Liver (tissue), 3 donors: ENCODE measurements around the gene ENTPD3.

Experiments
- ATF3 ChIP-seq: IDR thresholded peaks from 2 replicates; pipeline ENCODE4 v1.6.1; 2016; ENCODE audit warnings: antibody characterized with exemption
- GABPA ChIP-seq, 2 donors: IDR thresholded peaks in 1 of 2; conservative IDR thresholded peaks in 1 of 2; 2 replicates each; pipeline ENCODE4 v1.6.1; 2016; ENCODE audit warnings: antibody characterized with exemption in 2 of 2, mild to moderate bottlenecking in 1 of 2, moderate library complexity in 1 of 2
- TAF1 ChIP-seq: conservative IDR thresholded peaks from 2 replicates; pipeline ENCODE4 v1.6.1; 2016; ENCODE audit warnings: antibody characterized with exemption, mild to moderate bottlenecking
- YY1 ChIP-seq: IDR thresholded peaks from 2 replicates; pipeline ENCODE4 v1.6.1; 2016; ENCODE audit warnings: antibody characterized with exemption, mild to moderate bottlenecking
- TF ChIP-seq, protein P1 (sequence below): fragments of 150-350 bp; IDR thresholded peaks from 2 replicates; pipeline ENCODE4 v1.5.1; 2017; ENCODE audit warnings: improper control_type of control experiment, low read depth, low read length; ENCODE audit not compliant: missing input control
- TF ChIP-seq, protein P2 (sequence below): IDR thresholded peaks from 2 replicates; pipeline ENCODE4 v1.6.1; 2016; ENCODE audit warnings: antibody characterized with exemption
- donor health status: healthy.
- donor health status: healthy.

- TF ChIP-seq YY1 (no peak), ATF3 (no peak), GABPA (IDR thresholded peaks at IDR 0.05 in 1 of 2, conservative IDR thresholded peaks at IDR 0.05 in 1 of 2) (no peak), TAF1 (no peak)
- TF ChIP-seq, protein P1, sequence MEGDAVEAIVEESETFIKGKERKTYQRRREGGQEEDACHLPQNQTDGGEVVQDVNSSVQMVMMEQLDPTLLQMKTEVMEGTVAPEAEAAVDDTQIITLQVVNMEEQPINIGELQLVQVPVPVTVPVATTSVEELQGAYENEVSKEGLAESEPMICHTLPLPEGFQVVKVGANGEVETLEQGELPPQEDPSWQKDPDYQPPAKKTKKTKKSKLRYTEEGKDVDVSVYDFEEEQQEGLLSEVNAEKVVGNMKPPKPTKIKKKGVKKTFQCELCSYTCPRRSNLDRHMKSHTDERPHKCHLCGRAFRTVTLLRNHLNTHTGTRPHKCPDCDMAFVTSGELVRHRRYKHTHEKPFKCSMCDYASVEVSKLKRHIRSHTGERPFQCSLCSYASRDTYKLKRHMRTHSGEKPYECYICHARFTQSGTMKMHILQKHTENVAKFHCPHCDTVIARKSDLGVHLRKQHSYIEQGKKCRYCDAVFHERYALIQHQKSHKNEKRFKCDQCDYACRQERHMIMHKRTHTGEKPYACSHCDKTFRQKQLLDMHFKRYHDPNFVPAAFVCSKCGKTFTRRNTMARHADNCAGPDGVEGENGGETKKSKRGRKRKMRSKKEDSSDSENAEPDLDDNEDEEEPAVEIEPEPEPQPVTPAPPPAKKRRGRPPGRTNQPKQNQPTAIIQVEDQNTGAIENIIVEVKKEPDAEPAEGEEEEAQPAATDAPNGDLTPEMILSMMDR: no peak
- TF ChIP-seq, protein P2, sequence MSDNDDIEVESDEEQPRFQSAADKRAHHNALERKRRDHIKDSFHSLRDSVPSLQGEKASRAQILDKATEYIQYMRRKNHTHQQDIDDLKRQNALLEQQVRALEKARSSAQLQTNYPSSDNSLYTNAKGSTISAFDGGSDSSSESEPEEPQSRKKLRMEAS: no peak
Measured at GRCh38 chr3:40363674-40364073, 23.3 kb upstream of the ENTPD3 start.
